MM.1S (cell line): ENCODE measurements around the gene CASP2.

ENCODE experiments used
- DNase-seq: peaks from one replicate; pipeline ENCODE4 v3.0.0-alpha.2; 2015
- H2AFZ ChIP-seq: fragments of 300-600 bp; sonication (generic); 2 replicates; pipeline ENCODE4 v1.6.0; 2016; ENCODE audit warnings: antibody characterized with exemption, low read length
- H3F3A ChIP-seq: fragments of 300-600 bp; sonication (generic); 2 replicates; pipeline ENCODE4 v1.6.1; 2016; ENCODE audit warnings: mild to moderate bottlenecking, antibody characterized with exemption, low read length, moderate library complexity, mixed read lengths; ENCODE audit not compliant: insufficient read depth
- H3K27ac ChIP-seq: fragments of 300-600 bp; sonication (generic); 2 replicates; pipeline ENCODE4 v1.5.1; 2016; ENCODE audit warnings: mild to moderate bottlenecking, low read length
- H3K27me3 ChIP-seq: fragments of 300-600 bp; sonication (generic); replicated peaks from 2 replicates; pipeline ENCODE4 v1.6.0; 2016; ENCODE audit warnings: low read length; ENCODE audit not compliant: insufficient read depth
- H3K36me3 ChIP-seq: fragments of 300-600 bp; sonication (generic); replicated peaks from 2 replicates; pipeline ENCODE4 v1.6.1; 2016; ENCODE audit warnings: mild to moderate bottlenecking, low read length, mixed read lengths; ENCODE audit not compliant: insufficient read depth
- H3K4me1 ChIP-seq: fragments of 300-600 bp; sonication (generic); 2 replicates; pipeline ENCODE4 v1.6.1; 2016; ENCODE audit warnings: low read length, mixed read lengths
- H3K4me2 ChIP-seq: fragments of 300-600 bp; sonication (generic); 2 replicates; pipeline ENCODE4 v1.6.0; 2016; ENCODE audit warnings: low read depth, low read length
- H3K4me3 ChIP-seq: fragments of 300-600 bp; sonication (generic); 2 replicates; pipeline ENCODE4 v1.5.1; 2016; ENCODE audit warnings: low read length, mixed read lengths
- H3K79me2 ChIP-seq: fragments of 300-600 bp; sonication (generic); 2 replicates; pipeline ENCODE4 v1.6.1; 2016; ENCODE audit warnings: mixed run types, low read length, mixed read lengths
- H3K9ac ChIP-seq: fragments of 300-600 bp; sonication (generic); 2 replicates; pipeline ENCODE4 v1.6.1; 2016; ENCODE audit warnings: low read length, mixed read lengths
- H3K9me2 ChIP-seq: fragments of 300-600 bp; sonication (generic); replicated peaks from 2 replicates; pipeline ENCODE4 v1.6.1; 2016; ENCODE audit warnings: mild to moderate bottlenecking, low read length, mixed read lengths; ENCODE audit not compliant: insufficient read depth
- H3K9me3 ChIP-seq: fragments of 300-600 bp; sonication (generic); replicated peaks from 2 replicates; pipeline ENCODE4 v1.6.1; 2016; ENCODE audit warnings: mild to moderate bottlenecking, low read length, mixed read lengths; ENCODE audit not compliant: insufficient read depth
- H4K20me1 ChIP-seq: fragments of 300-600 bp; sonication (generic); 2 replicates; pipeline ENCODE4 v1.6.1; 2016; ENCODE audit warnings: mild to moderate bottlenecking, low read length, moderate library complexity, mixed read lengths; ENCODE audit not compliant: insufficient read depth
- CTCF ChIP-seq: fragments of 300-600 bp; sonication (generic); IDR thresholded peaks from 2 replicates; pipeline ENCODE4 v1.5.1; 2016; ENCODE audit warnings: antibody characterized with exemption, low read length, mixed read lengths
- EZH2 ChIP-seq: fragments of 300-600 bp; sonication (generic); optimal IDR thresholded peaks from 2 replicates; pipeline ENCODE3; 2017; ENCODE audit warnings: low read depth, mild to moderate bottlenecking, antibody characterized with exemption, low read length, mixed read lengths
- EZH2phosphoT487 ChIP-seq: fragments of 300-600 bp; sonication (generic); IDR thresholded peaks from 2 replicates; pipeline ENCODE4 v1.6.1; 2018; ENCODE audit warnings: antibody characterized with exemption, low read length

CASP2 gene

GRCh38 chr7:143304938-143305337 lies 16.8 kb downstream of the CASP2 start:
- TF ChIP-seq CTCF, result no peak
- TF ChIP-seq EZH2phosphoT487, result no peak
- no peak for TF ChIP-seq EZH2
- no peak overlapping the region for H2AFZ ChIP-seq
- no peak overlapping the region for H3K4me2 ChIP-seq
- H3K9me3 ChIP-seq, result no peaks in the 10 kb centered on the region
- no peak overlapping the region for H3K9ac ChIP-seq
- H3K36me3 ChIP-seq, result peaks cover 34% of the 10 kb centered on the region
- no peak overlapping the region for H3K27ac ChIP-seq
- no peaks in the 10 kb centered on the region for H3F3A ChIP-seq
- DNase-seq, result no peak
- H3K27me3 ChIP-seq, result no peaks in the 10 kb centered on the region
- no peak overlapping the region for H3K4me3 ChIP-seq
- H3K4me1 ChIP-seq, result no peaks in the 10 kb centered on the region
- no peaks in the 10 kb centered on the region for H3K9me2 ChIP-seq
- no peaks in the 10 kb centered on the region for H3K79me2 ChIP-seq
- H4K20me1 ChIP-seq, result no peaks in the 10 kb centered on the region

GRCh38 chr7:143305423-143306070 lies 17.4 kb downstream of the CASP2 start:
- Histone ChIP-seq H3K36me3 (peaks cover 28% of the 10 kb centered on the region), H3K27ac (no peak overlapping the region), H3K4me1 (no peaks in the 10 kb centered on the region), H3K9me3 (no peaks in the 10 kb centered on the region), H3K9me2 (no peaks in the 10 kb centered on the region), H3K27me3 (no peaks in the 10 kb centered on the region), H3K79me2 (no peaks in the 10 kb centered on the region), H3K4me3 (no peak overlapping the region), H3K4me2 (no peak overlapping the region), H3F3A (no peaks in the 10 kb centered on the region), H4K20me1 (no peaks in the 10 kb centered on the region), H2AFZ (no peak overlapping the region), H3K9ac (no peak overlapping the region)
- peak; percentile 28 for DNase-seq
- peak; percentile 60 for TF ChIP-seq CTCF
- TF ChIP-seq EZH2phosphoT487, result no peak

GRCh38 chr7:143308632-143309031 lies 20.5 kb downstream of the CASP2 start:
- H3K27ac ChIP-seq, result no peak overlapping the region
- no peaks in the 10 kb centered on the region for H3F3A ChIP-seq
- no peaks in the 10 kb centered on the region for H4K20me1 ChIP-seq
- TF ChIP-seq EZH2 (no peak), CTCF (no peak), EZH2phosphoT487 (no peak)
- no peak overlapping the region for H3K4me2 ChIP-seq
- H3K9ac ChIP-seq, result no peak overlapping the region
- H3K79me2 ChIP-seq, result no peaks in the 10 kb centered on the region
- H2AFZ ChIP-seq, result no peak overlapping the region
- H3K36me3 ChIP-seq, result peaks cover 15% of the 10 kb centered on the region; the same call in 1 of the 2 replicates
- H3K9me3 ChIP-seq, result no peaks in the 10 kb centered on the region
- no peaks in the 10 kb centered on the region for H3K9me2 ChIP-seq
- H3K27me3 ChIP-seq, result no peaks in the 10 kb centered on the region
- no peak for DNase-seq
- no peak overlapping the region for H3K4me3 ChIP-seq
- no peaks in the 10 kb centered on the region for H3K4me1 ChIP-seq
